ENCODE measurements around the gene WDR88.

Gene WDR88

GRCh38 chr19:33168528-33168927 is 36.6 kb downstream of the WDR88 start:
- no peak for TF ChIP-seq GABPA (IDR thresholded peaks at IDR 0.05; ENCODE audit: low read depth)
- no peak for TF ChIP-seq SPI1 (IDR thresholded peaks at IDR 0.05; ENCODE audit: borderline replicate concordance, low read depth)
- TF ChIP-seq POLR2AphosphoS5 (IDR thresholded peaks at IDR 0.05; ENCODE audit: low read depth), result no peak
- TF ChIP-seq REST (IDR thresholded peaks at IDR 0.05; ENCODE audit: insufficient replicate concordance, low read depth), result no peak
- no peak for TF ChIP-seq CTCF (IDR thresholded peaks at IDR 0.05; ENCODE audit: insufficient read depth, low read length)
- Histone ChIP-seq H3K4me3 (replicated peaks; ENCODE audit: insufficient read depth, low read length) (no peak overlapping the region), H3K27ac (replicated peaks) (no peak overlapping the region), H3K27me3 (ENCODE audit: insufficient read depth, poor library complexity, severe bottlenecking) (no peaks in the 10 kb centered on the region)
- no peak for DNase-seq (ENCODE audit: low read depth in 1 of 2, low spot score in 1 of 2)

GRCh38 chr19:33171222-33171795 is 39.4 kb downstream of the WDR88 start:
- TF ChIP-seq CTCF (IDR thresholded peaks at IDR 0.05; ENCODE audit: insufficient read depth, low read length) (no peak), SPI1 (IDR thresholded peaks at IDR 0.05; ENCODE audit: borderline replicate concordance, low read depth) (no peak), GABPA (IDR thresholded peaks at IDR 0.05; ENCODE audit: low read depth) (no peak), REST (IDR thresholded peaks at IDR 0.05; ENCODE audit: insufficient replicate concordance, low read depth) (no peak), POLR2AphosphoS5 (IDR thresholded peaks at IDR 0.05; ENCODE audit: low read depth) (no peak)
- Histone ChIP-seq H3K4me3 (replicated peaks; ENCODE audit: insufficient read depth, low read length) (no peak overlapping the region), H3K27me3 (ENCODE audit: insufficient read depth, poor library complexity, severe bottlenecking) (no peaks in the 10 kb centered on the region), H3K27ac (replicated peaks) (no peak overlapping the region)
- DNase-seq (ENCODE audit: low read depth in 1 of 2, low spot score in 1 of 2), result no peak

- no peak for TF ChIP-seq REST (IDR thresholded peaks at IDR 0.05; ENCODE audit: insufficient replicate concordance, low read depth)
- TF ChIP-seq GABPA (IDR thresholded peaks at IDR 0.05; ENCODE audit: low read depth), result no peak
- TF ChIP-seq CTCF (IDR thresholded peaks at IDR 0.05; ENCODE audit: insufficient read depth, low read length), result no peak
- no peak for TF ChIP-seq SPI1 (IDR thresholded peaks at IDR 0.05; ENCODE audit: borderline replicate concordance, low read depth)
- no peak for TF ChIP-seq POLR2AphosphoS5 (IDR thresholded peaks at IDR 0.05; ENCODE audit: low read depth)
- no peak overlapping the region for H3K27ac ChIP-seq (replicated peaks)
- DNase-seq (ENCODE audit: low read depth in 1 of 2, low spot score in 1 of 2), result no peak
- H3K4me3 ChIP-seq (replicated peaks; ENCODE audit: insufficient read depth, low read length), result no peak overlapping the region
- H3K27me3 ChIP-seq (ENCODE audit: insufficient read depth, poor library complexity, severe bottlenecking), result no peaks in the 10 kb centered on the region
Measured at GRCh38 chr19:33171916-33172359, 40.0 kb downstream of the WDR88 start.
